ENCODE measurements around the gene IFNL1.

DNA sequence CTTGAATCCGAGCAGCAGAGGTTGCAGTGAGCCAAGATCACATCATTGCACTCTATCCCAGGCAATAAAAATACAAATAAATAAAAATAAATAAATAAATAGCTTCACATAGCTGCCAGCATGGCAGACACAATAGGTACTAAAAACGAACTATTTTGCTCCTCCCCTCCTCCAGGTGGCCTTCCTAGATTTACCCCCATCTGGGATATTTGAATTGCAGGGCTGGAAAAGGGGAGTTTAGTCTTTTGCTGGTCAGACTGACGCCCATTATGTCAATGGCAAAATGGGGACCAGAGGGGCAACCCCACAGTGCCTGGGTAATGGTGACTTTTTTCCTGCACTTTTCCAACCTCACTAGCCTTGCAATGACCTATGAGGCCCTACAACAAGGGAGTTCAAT lies 40.3 kb downstream of the IFNL1 start:
- TF ChIP-seq, protein P1, sequence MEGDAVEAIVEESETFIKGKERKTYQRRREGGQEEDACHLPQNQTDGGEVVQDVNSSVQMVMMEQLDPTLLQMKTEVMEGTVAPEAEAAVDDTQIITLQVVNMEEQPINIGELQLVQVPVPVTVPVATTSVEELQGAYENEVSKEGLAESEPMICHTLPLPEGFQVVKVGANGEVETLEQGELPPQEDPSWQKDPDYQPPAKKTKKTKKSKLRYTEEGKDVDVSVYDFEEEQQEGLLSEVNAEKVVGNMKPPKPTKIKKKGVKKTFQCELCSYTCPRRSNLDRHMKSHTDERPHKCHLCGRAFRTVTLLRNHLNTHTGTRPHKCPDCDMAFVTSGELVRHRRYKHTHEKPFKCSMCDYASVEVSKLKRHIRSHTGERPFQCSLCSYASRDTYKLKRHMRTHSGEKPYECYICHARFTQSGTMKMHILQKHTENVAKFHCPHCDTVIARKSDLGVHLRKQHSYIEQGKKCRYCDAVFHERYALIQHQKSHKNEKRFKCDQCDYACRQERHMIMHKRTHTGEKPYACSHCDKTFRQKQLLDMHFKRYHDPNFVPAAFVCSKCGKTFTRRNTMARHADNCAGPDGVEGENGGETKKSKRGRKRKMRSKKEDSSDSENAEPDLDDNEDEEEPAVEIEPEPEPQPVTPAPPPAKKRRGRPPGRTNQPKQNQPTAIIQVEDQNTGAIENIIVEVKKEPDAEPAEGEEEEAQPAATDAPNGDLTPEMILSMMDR (IDR thresholded peaks at IDR 0.05; ENCODE audit: low read length) = no peak
- TF ChIP-seq EZH2 (IDR thresholded peaks at IDR 0.05; ENCODE audit: borderline replicate concordance, low read length) = no peak

Measured in OCI-LY1 (cell line).